NCI-H1092 (cell line): Measurements from ENCODE around the gene C2CD4B.

Experiments used
- DNase-seq: peaks from one replicate; lab custom pipeline; 2025; lab: John Stamatoyannopoulos, UW

Gene C2CD4B

DNA sequence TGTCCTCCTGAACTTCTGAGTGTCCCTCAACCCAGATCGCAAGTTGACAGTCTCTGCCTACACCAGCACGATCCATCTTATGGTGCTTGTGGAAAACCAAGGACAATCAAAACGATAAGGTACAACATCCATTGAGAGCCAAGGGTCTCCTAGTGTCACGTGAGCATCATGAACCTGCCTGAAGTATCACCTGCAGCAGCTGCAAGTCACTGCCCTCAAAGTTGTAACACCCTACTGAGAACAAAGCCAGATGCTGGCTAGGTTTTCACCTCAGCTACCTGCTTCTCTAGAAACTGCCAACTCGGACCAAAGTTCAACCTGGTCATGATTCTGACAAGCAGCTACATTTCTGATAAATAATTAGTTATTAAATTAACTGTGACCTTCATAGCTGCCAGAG is 17.5 kb downstream of the C2CD4B start:
- no peak for DNase-seq

GRCh38 chr15:62147149-62147548 is 17.9 kb downstream of the C2CD4B start:
- DNase-seq: no peak

GRCh38 chr15:62145015-62145735 is 19.9 kb downstream of the C2CD4B start:
- DNase-seq: no peak

- DNase-seq: no peak
These were observed 22.3 kb downstream of the C2CD4B start for GRCh38 chr15:62142736-62143135.

- no peak for DNase-seq
These were observed 23.2 kb downstream of the C2CD4B start for GRCh38 chr15:62141643-62142588.

GRCh38 chr15:62141200-62141599 is 23.9 kb downstream of the C2CD4B start:
- no peak for DNase-seq

- DNase-seq: no peak
These were observed 27.0 kb downstream of the C2CD4B start for GRCh38 chr15:62138124-62138523.

GRCh38 chr15:62136911-62137865 is 27.9 kb downstream of the C2CD4B start:
- no peak for DNase-seq

GRCh38 chr15:62135532-62136134 is 29.5 kb downstream of the C2CD4B start:
- no peak for DNase-seq

DNA sequence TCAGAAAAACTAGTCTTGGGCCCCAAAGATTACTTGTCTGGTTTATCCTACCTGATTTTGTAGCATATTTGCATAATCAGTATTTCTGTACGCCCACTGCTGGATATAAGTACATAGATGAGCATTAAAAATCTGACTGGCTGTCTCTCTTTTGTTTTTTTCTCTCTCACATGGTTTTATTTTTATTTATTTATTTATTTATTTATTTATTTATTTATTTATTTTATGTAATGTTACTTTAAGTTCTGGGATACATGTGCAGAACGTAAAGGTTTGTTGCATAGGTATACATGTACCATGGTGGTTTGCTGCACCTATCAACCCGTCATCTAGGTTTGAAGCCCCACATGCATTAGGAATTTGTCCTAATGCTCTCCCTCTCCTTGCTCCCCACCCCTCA is 31.9 kb downstream of the C2CD4B start:
- DNase-seq: no peak

DNA sequence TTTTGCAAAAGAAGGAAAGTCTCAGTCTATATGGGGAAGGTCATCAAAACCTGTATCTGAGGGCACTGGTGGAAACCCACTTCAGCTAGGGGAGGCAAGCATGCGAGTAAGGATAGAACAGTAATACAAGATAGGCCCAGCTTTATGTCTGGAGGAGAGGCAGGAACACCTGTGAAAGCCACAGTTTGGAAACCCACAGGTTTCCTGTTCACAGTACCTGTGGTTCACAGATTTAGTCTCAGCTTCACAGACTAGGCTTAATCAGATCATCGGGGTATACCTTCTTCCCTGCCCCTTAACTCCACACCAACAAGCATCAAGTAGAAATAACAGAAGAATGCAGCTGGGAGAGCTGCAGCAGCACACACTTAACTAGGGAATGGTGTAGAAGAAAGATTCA is 36.2 kb downstream of the C2CD4B start:
- DNase-seq: no peak

GRCh38 chr15:62126364-62126763 is 38.7 kb downstream of the C2CD4B start:
- DNase-seq: no peak

DNA sequence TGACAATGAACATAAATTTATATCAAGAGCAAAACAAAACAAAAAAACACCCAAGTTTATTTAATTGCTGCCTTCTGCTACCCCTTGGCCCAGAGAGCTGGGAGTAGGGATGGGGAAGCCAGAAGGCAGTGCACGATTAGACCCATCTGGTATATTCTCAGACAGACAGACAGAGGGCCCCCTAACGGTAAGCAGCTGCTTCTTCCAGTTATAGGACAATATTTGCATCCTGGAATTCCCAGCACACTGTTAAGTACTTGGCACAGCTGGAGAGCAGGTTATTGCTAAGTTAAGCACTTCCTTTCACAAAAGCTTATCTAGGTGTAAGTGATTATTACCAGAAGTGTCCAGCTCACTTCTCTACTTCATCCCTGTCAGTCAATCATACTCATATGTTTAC is 39.3 kb downstream of the C2CD4B start:
- no peak for DNase-seq

- no peak for DNase-seq
These were observed 40.1 kb downstream of the C2CD4B start for GRCh38 chr15:62124973-62125303.

GRCh38 chr15:62124176-62124972 is 40.7 kb downstream of the C2CD4B start:
- no peak for DNase-seq

DNA sequence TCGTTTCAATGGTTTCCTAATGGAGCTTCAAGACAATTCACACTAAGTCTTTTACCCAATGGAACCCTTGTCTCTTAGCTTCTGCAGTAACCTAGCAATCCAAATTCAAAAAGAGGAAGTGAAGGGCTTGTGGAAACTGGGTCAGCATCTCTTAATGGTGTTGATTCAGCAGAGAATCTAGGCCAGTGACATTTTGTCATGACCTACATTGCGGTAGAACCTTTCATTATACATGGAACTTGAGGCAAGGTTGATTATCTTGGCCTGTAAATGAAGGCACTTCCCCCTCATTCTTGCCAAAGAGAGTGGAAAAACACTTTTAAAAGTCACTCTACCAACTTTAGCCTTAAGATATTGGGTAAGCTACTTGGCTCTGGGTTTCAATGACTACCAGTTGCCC is 42.8 kb downstream of the C2CD4B start:
- DNase-seq: no peak

DNA sequence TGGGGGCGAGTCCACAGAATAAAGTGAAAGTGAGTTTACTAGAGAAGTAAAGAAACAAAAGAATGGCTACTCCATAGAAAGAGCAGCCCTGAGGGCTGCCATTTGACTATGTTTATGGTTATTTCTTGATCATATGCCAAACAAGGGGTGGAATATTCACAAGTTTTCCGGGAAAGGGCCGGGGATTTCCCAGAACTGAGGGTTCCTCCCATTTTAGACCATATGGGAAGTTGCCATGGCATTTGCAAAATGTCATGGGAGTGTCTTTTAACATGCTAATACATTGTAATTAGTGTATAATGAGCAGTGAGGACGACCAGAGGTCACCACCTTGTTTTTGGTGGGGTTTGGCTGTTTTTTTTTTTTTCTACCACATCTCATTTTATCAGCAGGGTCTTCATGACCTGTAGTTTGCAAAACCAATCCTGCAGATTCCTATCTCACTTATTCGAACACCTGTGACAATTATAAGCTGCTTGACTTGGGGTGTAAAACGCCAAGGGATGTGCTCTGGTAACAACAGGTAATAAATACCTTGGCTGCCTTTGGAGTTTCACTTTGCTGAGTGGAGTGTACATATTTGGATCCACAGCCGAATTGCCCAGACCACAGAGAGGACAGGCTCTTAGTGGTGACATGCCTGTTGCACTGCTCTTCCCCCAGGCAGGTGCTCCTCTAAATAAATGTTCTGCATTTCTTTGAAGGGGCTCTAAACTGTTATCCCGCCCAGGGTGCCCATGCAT is 43.6 kb downstream of the C2CD4B start:
- no peak for DNase-seq

GRCh38 chr15:62120776-62121175 is 44.3 kb downstream of the C2CD4B start:
- DNase-seq: no peak

GRCh38 chr15:62119874-62120273 is 45.2 kb downstream of the C2CD4B start:
- DNase-seq: no peak

- DNase-seq: no peak
These were observed 45.7 kb downstream of the C2CD4B start for GRCh38 chr15:62119227-62119864.
